MM.1S (cell line): Measurements from ENCODE around the gene RSBN1.

ENCODE experiments used
- DNase-seq: peaks from one replicate; pipeline ENCODE4 v3.0.0-alpha.2; 2015
- H2AFZ ChIP-seq: fragments of 300-600 bp; sonication (generic); 2 replicates; pipeline ENCODE4 v1.6.0; 2016; ENCODE audit warnings: antibody characterized with exemption, low read length
- H3F3A ChIP-seq: fragments of 300-600 bp; sonication (generic); 2 replicates; pipeline ENCODE4 v1.6.1; 2016; ENCODE audit warnings: mild to moderate bottlenecking, antibody characterized with exemption, low read length, moderate library complexity, mixed read lengths; ENCODE audit not compliant: insufficient read depth
- H3K27ac ChIP-seq: fragments of 300-600 bp; sonication (generic); 2 replicates; pipeline ENCODE4 v1.5.1; 2016; ENCODE audit warnings: mild to moderate bottlenecking, low read length
- H3K27me3 ChIP-seq: fragments of 300-600 bp; sonication (generic); replicated peaks from 2 replicates; pipeline ENCODE4 v1.6.0; 2016; ENCODE audit warnings: low read length; ENCODE audit not compliant: insufficient read depth
- H3K36me3 ChIP-seq: fragments of 300-600 bp; sonication (generic); replicated peaks from 2 replicates; pipeline ENCODE4 v1.6.1; 2016; ENCODE audit warnings: mild to moderate bottlenecking, low read length, mixed read lengths; ENCODE audit not compliant: insufficient read depth
- H3K4me1 ChIP-seq: fragments of 300-600 bp; sonication (generic); 2 replicates; pipeline ENCODE4 v1.6.1; 2016; ENCODE audit warnings: low read length, mixed read lengths
- H3K4me2 ChIP-seq: fragments of 300-600 bp; sonication (generic); 2 replicates; pipeline ENCODE4 v1.6.0; 2016; ENCODE audit warnings: low read depth, low read length
- H3K4me3 ChIP-seq: fragments of 300-600 bp; sonication (generic); 2 replicates; pipeline ENCODE4 v1.5.1; 2016; ENCODE audit warnings: low read length, mixed read lengths
- H3K79me2 ChIP-seq: fragments of 300-600 bp; sonication (generic); 2 replicates; pipeline ENCODE4 v1.6.1; 2016; ENCODE audit warnings: mixed run types, low read length, mixed read lengths
- H3K9ac ChIP-seq: fragments of 300-600 bp; sonication (generic); 2 replicates; pipeline ENCODE4 v1.6.1; 2016; ENCODE audit warnings: low read length, mixed read lengths
- H3K9me2 ChIP-seq: fragments of 300-600 bp; sonication (generic); replicated peaks from 2 replicates; pipeline ENCODE4 v1.6.1; 2016; ENCODE audit warnings: mild to moderate bottlenecking, low read length, mixed read lengths; ENCODE audit not compliant: insufficient read depth
- H3K9me3 ChIP-seq: fragments of 300-600 bp; sonication (generic); replicated peaks from 2 replicates; pipeline ENCODE4 v1.6.1; 2016; ENCODE audit warnings: mild to moderate bottlenecking, low read length, mixed read lengths; ENCODE audit not compliant: insufficient read depth
- H4K20me1 ChIP-seq: fragments of 300-600 bp; sonication (generic); 2 replicates; pipeline ENCODE4 v1.6.1; 2016; ENCODE audit warnings: mild to moderate bottlenecking, low read length, moderate library complexity, mixed read lengths; ENCODE audit not compliant: insufficient read depth
- CTCF ChIP-seq: fragments of 300-600 bp; sonication (generic); IDR thresholded peaks from 2 replicates; pipeline ENCODE4 v1.5.1; 2016; ENCODE audit warnings: antibody characterized with exemption, low read length, mixed read lengths
- EZH2 ChIP-seq: fragments of 300-600 bp; sonication (generic); optimal IDR thresholded peaks from 2 replicates; pipeline ENCODE3; 2017; ENCODE audit warnings: low read depth, mild to moderate bottlenecking, antibody characterized with exemption, low read length, mixed read lengths
- EZH2phosphoT487 ChIP-seq: fragments of 300-600 bp; sonication (generic); IDR thresholded peaks from 2 replicates; pipeline ENCODE4 v1.6.1; 2018; ENCODE audit warnings: antibody characterized with exemption, low read length

Gene RSBN1

GRCh38 chr1:113800487-113800886, 11.8 kb downstream of the RSBN1 start:
- TF ChIP-seq EZH2phosphoT487 (no peak), EZH2 (no peak), CTCF (no peak)
- Histone ChIP-seq H3F3A (no peaks in the 10 kb centered on the region), H3K4me2 (no peak overlapping the region), H2AFZ (no peak overlapping the region), H3K36me3 (no peaks in the 10 kb centered on the region), H3K9ac (no peak overlapping the region), H3K79me2 (peaks cover 77% of the 10 kb centered on the region), H3K9me3 (no peaks in the 10 kb centered on the region), H3K27ac (no peak overlapping the region), H3K4me1 (no peaks in the 10 kb centered on the region; the same call in 1 of the 2 replicates), H3K4me3 (no peak overlapping the region), H3K27me3 (no peaks in the 10 kb centered on the region), H3K9me2 (no peaks in the 10 kb centered on the region), H4K20me1 (no peaks in the 10 kb centered on the region)
- no peak for DNase-seq

GRCh38 chr1:113797472-113797871, 14.8 kb downstream of the RSBN1 start:
- Histone ChIP-seq H3K36me3 (no peaks in the 10 kb centered on the region), H3K79me2 (peaks cover 47% of the 10 kb centered on the region), H3K27ac (no peak overlapping the region), H3K4me1 (peaks cover 6% of the 10 kb centered on the region; the same call in 1 of the 2 replicates), H3K4me2 (no peak overlapping the region), H3K27me3 (no peaks in the 10 kb centered on the region), H3K9ac (no peak overlapping the region), H3K4me3 (no peak overlapping the region), H3F3A (peaks cover 5% of the 10 kb centered on the region; the same call in 1 of the 2 replicates), H2AFZ (no peak overlapping the region), H4K20me1 (no peaks in the 10 kb centered on the region), H3K9me3 (no peaks in the 10 kb centered on the region), H3K9me2 (no peaks in the 10 kb centered on the region)
- no peak for TF ChIP-seq CTCF
- no peak for TF ChIP-seq EZH2phosphoT487
- no peak for TF ChIP-seq EZH2
- DNase-seq = no peak

GRCh38 chr1:113793878-113794834, 18.1 kb downstream of the RSBN1 start:
- no peak overlapping the region for H3K4me3 ChIP-seq
- no peaks in the 10 kb centered on the region for H3K27me3 ChIP-seq
- H3K36me3 ChIP-seq = no peaks in the 10 kb centered on the region
- H3K79me2 ChIP-seq = peaks cover 23% of the 10 kb centered on the region
- H3K9me3 ChIP-seq = no peaks in the 10 kb centered on the region
- H3F3A ChIP-seq = peaks cover 7% of the 10 kb centered on the region; the same call in 1 of the 2 replicates
- H3K27ac ChIP-seq = no peak overlapping the region
- no peaks in the 10 kb centered on the region for H4K20me1 ChIP-seq
- no peak overlapping the region for H2AFZ ChIP-seq
- no peak for DNase-seq
- H3K4me1 ChIP-seq = peaks cover 10% of the 10 kb centered on the region; the same call in 1 of the 2 replicates
- H3K4me2 ChIP-seq = no peak overlapping the region
- TF ChIP-seq EZH2phosphoT487 (no peak), EZH2 (no peak), CTCF (no peak)
- no peak overlapping the region for H3K9ac ChIP-seq
- no peaks in the 10 kb centered on the region for H3K9me2 ChIP-seq
